Endothelial cell of umbilical vein (primary cell): ENCODE data around the gene EDARADD. TPM values are rescaled to one million over a fixed set of nuclear protein-coding genes. Genes with fewer than 3 reads are reported as not detected.

Experiments
- BruUV-seq: library from RNA; stranded (reverse); fragments of 400-500 nt; replicated peaks from 2 replicates; lab custom pipeline; 2021; lab: Mats Ljungman, UMichigan
- CTCF ChIA-PET: fragments of 300-600, 350-600 bp; sonication (Branson Sonifier 250); formaldehyde crosslinking; loops from one replicate; lab custom pipeline; 2021; ENCODE audit warnings: antibody characterized with exemption, inconsistent platforms; lab: Charles Lee
- POLR2A ChIA-PET: fragments of 300-600, 350-600 bp; sonication (Branson Sonifier 250); formaldehyde crosslinking; loops from one replicate; lab custom pipeline; 2021; ENCODE audit warnings: antibody characterized with exemption, inconsistent platforms; lab: Charles Lee
- DNase-seq: peaks from one replicate; pipeline ENCODE4 v3.0.0-alpha.2; 2011; ENCODE audit warnings: low read depth, low spot score
- FAIRE-seq: peaks from 2 replicates; lab custom pipeline; 2011; peaks lifted over from hg19 to GRCh38; lab: Jason Lieb, UNC
- H2AFZ ChIP-seq: 2 replicates; pipeline ENCODE4 v1.6.0; 2012; ENCODE audit warnings: low read depth, low read length, control low read depth, inconsistent platforms
- H3K27ac ChIP-seq: 2 replicates; pipeline ENCODE4 v1.5.1; 2011; ENCODE audit warnings: low read depth, mild to moderate bottlenecking, control low read depth, low read length, moderate library complexity; ENCODE audit not compliant: insufficient read depth
- H3K27me3 ChIP-seq, 2 experiments: 2 replicates each; pipeline versions ENCODE4 v1.6.0 to v1.6.1; 2011; ENCODE audit warnings: low read length in 2 of 2, mixed read lengths in 1 of 2; ENCODE audit not compliant: control insufficient read depth in 2 of 2, insufficient read depth in 2 of 2
- H3K36me3 ChIP-seq, 2 experiments: 2 replicates in 1 of 2; 3 replicates in 1 of 2; pipeline ENCODE4 v1.5.1; 2011; ENCODE audit warnings: low read length in 2 of 2, mild to moderate bottlenecking in 1 of 2, moderate library complexity in 1 of 2; ENCODE audit not compliant: control insufficient read depth in 2 of 2, insufficient read depth in 2 of 2; ENCODE audit errors: extremely low read depth in 1 of 2
- H3K4me1 ChIP-seq: 3 replicates; pipeline ENCODE4 v1.5.1; 2011; ENCODE audit warnings: mild to moderate bottlenecking, low read length; ENCODE audit not compliant: control insufficient read depth, insufficient read depth; ENCODE audit errors: extremely low read depth
- H3K4me2 ChIP-seq: 2 replicates; pipeline ENCODE4 v1.6.1; 2011; ENCODE audit warnings: low read length, control low read depth, mixed read lengths; ENCODE audit not compliant: insufficient read depth
- H3K4me3 ChIP-seq, 3 experiments: fragments of 200-600 bp in 1 of 3; sonication (generic), shearing (Covaris generic) in 1 of 3; replicated peaks in 1 of 3; 2 replicates each; pipeline ENCODE4 v1.5.1; 2011 to 2016; ENCODE audit warnings: control low read depth in 3 of 3, low read length in 3 of 3, mild to moderate bottlenecking in 2 of 3, inconsistent platforms in 1 of 3, low read depth in 1 of 3, moderate library complexity in 1 of 3; ENCODE audit not compliant: insufficient read depth in 1 of 3
- H3K79me2 ChIP-seq: 2 replicates; pipeline ENCODE4 v1.6.0; 2012; ENCODE audit warnings: low read length, inconsistent platforms; ENCODE audit not compliant: control insufficient read depth, insufficient read depth
- H3K9ac ChIP-seq: replicated peaks from 2 replicates; pipeline ENCODE3; 2011; ENCODE audit warnings: low read length, control low read depth; ENCODE audit not compliant: insufficient read depth; ENCODE audit errors: extremely low read depth
- H3K9me1 ChIP-seq: replicated peaks from 3 replicates; pipeline ENCODE4 v1.6.0; 2011; ENCODE audit warnings: mild to moderate bottlenecking, low read length; ENCODE audit not compliant: control insufficient read depth, insufficient read depth; ENCODE audit errors: extremely low read depth
- H3K9me3 ChIP-seq: replicated peaks from 2 replicates; pipeline ENCODE4 v1.5.1; 2012; ENCODE audit warnings: low read length, inconsistent platforms; ENCODE audit not compliant: control insufficient read depth, insufficient read depth
- H4K20me1 ChIP-seq: replicated peaks from 2 replicates; pipeline ENCODE3; 2011; ENCODE audit warnings: mild to moderate bottlenecking, low read length; ENCODE audit not compliant: control insufficient read depth, insufficient read depth; ENCODE audit errors: extremely low read depth
- EZH2 ChIP-seq: IDR thresholded peaks from 2 replicates; pipeline ENCODE4 v1.6.1; 2012; ENCODE audit warnings: borderline replicate concordance, low read depth, mild to moderate bottlenecking, moderate library complexity, low read length, inconsistent platforms; ENCODE audit not compliant: severe bottlenecking
- FOS ChIP-seq: IDR thresholded peaks from 2 replicates; pipeline ENCODE4 v1.6.1; 2011; ENCODE audit warnings: mild to moderate bottlenecking, low read length, moderate library complexity, borderline replicate concordance; ENCODE audit not compliant: insufficient read depth
- GATA2 ChIP-seq: IDR thresholded peaks from 2 replicates; pipeline ENCODE4 v1.7.0; 2011; ENCODE audit warnings: low read depth, mild to moderate bottlenecking, moderate library complexity, mixed read lengths, low read length; ENCODE audit not compliant: insufficient read length, insufficient read depth
- JUN ChIP-seq: IDR thresholded peaks from 2 replicates; pipeline ENCODE4 v1.6.1; 2011; ENCODE audit warnings: borderline replicate concordance, low read depth; ENCODE audit not compliant: insufficient read length, insufficient read depth
- MYC ChIP-seq: IDR thresholded peaks from one replicate; pipeline ENCODE4 v1.6.1; 2011; ENCODE audit warnings: mild to moderate bottlenecking, low read depth, low read length
- POLR2A ChIP-seq: IDR thresholded peaks from 2 replicates; pipeline ENCODE4 v1.6.1; 2012; ENCODE audit warnings: low read depth, mild to moderate bottlenecking, control low read depth, low read length
- POLR2AphosphoS5 ChIP-seq: IDR thresholded peaks from 2 replicates; pipeline ENCODE4 v1.6.1; 2012; ENCODE audit warnings: low read depth, mild to moderate bottlenecking, control low read depth, low read length, moderate library complexity; ENCODE audit not compliant: insufficient read depth
- dilution Hi-C: fragments of 300-500 bp; cut with MboI; formaldehyde crosslinking; loops from one replicate; pipeline ENCODE4 v1.15.0; 2019; ENCODE audit warnings: low sequenced_read_pairs; ENCODE audit not compliant: extremely low pct_ligation_motif_present
- intact Hi-C: fragments of 100-400 bp; cut with micrococcal nuclease; formaldehyde crosslinking; loops from one replicate; pipeline ENCODE4 v1.10.0; 2022
- polyA plus RNA-seq, 4 experiments: library from polyadenylated mRNA; depleted of rRNA in 3 of 4; stranded (reverse) in 3 of 4; unstranded in 1 of 4; fragments of >200 nt; gene quantifications; 2 replicates each; pipeline versions ENCODE4 v1.2.1 to v1.2.3, GENCODE V29; 2011 to 2012; ENCODE audit warnings: missing spikeins in 1 of 4
- total RNA-seq: library from RNA; stranded (reverse); gene quantifications from 2 replicates; pipeline ENCODE4 v1.2.3, GENCODE V29; 2021
- TF ChIP-seq, protein P1 (sequence below): IDR thresholded peaks from 2 replicates; pipeline ENCODE4 v1.6.1; 2011; ENCODE audit not compliant: insufficient read depth, insufficient read length
- TF ChIP-seq, protein P2 (sequence below), 2 donors: IDR thresholded peaks; 1 replicate in 1 of 2; 2 replicates in 1 of 2; pipeline ENCODE4 v1.5.1; 2011; ENCODE audit warnings: low read length in 2 of 2, mild to moderate bottlenecking in 2 of 2, moderate library complexity in 2 of 2, control low read depth in 1 of 2, inconsistent platforms in 1 of 2, low read depth in 1 of 2; ENCODE audit not compliant: insufficient read depth in 1 of 2; ENCODE audit errors: extremely low read depth in 1 of 2

Gene EDARADD
- total and polyA plus RNA-seq, 2 donors (not counting 3 experiments of a cell fraction or from before 2014, with no cell fraction given), result not detected

DNA sequence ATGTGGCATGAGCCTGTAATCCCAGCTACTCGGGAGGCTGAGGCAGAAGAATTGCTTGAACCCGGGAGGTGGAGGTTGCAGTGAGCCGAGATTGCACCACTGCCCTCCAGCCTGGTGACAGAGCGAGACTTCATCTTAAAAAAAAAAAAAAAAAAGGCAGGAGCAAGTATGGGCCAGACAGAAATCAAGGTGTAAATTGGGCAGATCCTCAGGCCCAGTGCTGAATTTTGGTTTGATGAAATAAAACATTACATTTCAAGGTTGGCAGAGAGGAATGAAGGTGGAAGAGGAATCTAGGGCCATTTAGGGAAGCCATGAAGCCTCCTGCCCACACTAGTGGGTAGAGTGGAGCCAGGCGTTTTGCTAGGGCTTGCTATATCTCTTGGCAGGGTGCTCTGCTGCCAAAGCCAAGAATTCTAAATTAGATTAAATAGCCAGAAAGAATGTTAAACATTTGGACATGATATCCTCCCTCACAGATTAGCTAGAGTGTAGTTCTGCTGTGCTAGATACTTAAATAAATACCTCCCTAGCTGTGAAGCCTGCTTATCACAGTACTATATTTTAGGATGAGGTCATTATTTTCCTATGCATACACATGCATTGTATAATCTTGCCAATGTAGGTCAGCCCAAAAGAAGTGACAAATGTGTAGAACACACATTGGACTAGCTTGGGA is 113.1 kb downstream of the EDARADD start:
- TF ChIP-seq JUN (peak; percentile 13), POLR2AphosphoS5 (no peak)
- TF ChIP-seq, protein P1, sequence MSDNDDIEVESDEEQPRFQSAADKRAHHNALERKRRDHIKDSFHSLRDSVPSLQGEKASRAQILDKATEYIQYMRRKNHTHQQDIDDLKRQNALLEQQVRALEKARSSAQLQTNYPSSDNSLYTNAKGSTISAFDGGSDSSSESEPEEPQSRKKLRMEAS, result no peak
- intact Hi-C loops, result no loop called here
- Histone ChIP-seq H3K9me1 (no peaks in the 10 kb centered on the region), H4K20me1 (no peaks in the 10 kb centered on the region), H3K27ac (no peak overlapping the region), H3K9ac (no peak overlapping the region), H2AFZ (no peak overlapping the region), H3K27me3 (peaks cover 2 to 5% of the 10 kb centered on the region in 2 experiments), H3K9me3 (no peaks in the 10 kb centered on the region), H3K4me3 (no peak overlapping the region), H3K36me3 (no peaks in the 10 kb centered on the region), H3K79me2 (no peaks in the 10 kb centered on the region), H3K4me1 (peaks cover 10% of the 10 kb centered on the region), H3K4me2 (no peak overlapping the region)
- DNase-seq (peak; percentile 31), FAIRE-seq (no peak)
- POLR2A ChIA-PET, result no interaction called here
- dilution Hi-C loops, result no loop called here
- BruUV-seq, result no TSS peak
- CTCF ChIA-PET, result interaction anchor here (1.2 kb wide), 1 partner anchor 10 kb away, joined by 3 read pairs; no protein-coding TSS in a partner anchor

DNA sequence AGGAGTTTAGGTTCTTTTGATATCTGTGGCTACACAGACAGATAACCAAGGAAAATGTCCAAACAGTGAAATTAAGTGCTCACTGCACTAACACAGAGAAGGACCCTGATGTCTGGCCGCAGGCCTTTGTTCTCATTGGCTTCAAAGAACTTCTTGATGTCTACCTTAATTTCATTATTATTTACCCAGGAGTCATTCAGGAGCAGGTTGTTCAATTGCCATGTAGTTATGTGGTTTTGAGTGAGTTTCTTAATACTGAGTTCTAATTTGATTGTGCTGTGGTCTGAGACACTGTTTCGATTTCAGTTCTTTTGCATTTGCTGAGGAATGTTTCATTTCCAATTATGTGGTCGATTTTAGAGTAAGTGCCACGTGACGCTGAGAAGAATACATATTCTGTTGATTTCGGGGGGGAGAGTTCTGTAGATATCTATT is 114.5 kb downstream of the EDARADD start:
- H3K4me1 ChIP-seq, result peaks cover under 1% of the 10 kb centered on the region
- H3K9me1 ChIP-seq, result no peaks in the 10 kb centered on the region
- H3K79me2 ChIP-seq, result no peaks in the 10 kb centered on the region
- dilution Hi-C loops, result no loop called here
- no peak overlapping the region for H3K4me2 ChIP-seq
- no TSS peak for BruUV-seq
- TF ChIP-seq POLR2AphosphoS5 (no peak), JUN (no peak), GATA2 (no peak), FOS (no peak), EZH2 (no peak), MYC (no peak), POLR2A (no peak)
- TF ChIP-seq, protein P2, sequence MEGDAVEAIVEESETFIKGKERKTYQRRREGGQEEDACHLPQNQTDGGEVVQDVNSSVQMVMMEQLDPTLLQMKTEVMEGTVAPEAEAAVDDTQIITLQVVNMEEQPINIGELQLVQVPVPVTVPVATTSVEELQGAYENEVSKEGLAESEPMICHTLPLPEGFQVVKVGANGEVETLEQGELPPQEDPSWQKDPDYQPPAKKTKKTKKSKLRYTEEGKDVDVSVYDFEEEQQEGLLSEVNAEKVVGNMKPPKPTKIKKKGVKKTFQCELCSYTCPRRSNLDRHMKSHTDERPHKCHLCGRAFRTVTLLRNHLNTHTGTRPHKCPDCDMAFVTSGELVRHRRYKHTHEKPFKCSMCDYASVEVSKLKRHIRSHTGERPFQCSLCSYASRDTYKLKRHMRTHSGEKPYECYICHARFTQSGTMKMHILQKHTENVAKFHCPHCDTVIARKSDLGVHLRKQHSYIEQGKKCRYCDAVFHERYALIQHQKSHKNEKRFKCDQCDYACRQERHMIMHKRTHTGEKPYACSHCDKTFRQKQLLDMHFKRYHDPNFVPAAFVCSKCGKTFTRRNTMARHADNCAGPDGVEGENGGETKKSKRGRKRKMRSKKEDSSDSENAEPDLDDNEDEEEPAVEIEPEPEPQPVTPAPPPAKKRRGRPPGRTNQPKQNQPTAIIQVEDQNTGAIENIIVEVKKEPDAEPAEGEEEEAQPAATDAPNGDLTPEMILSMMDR (IDR thresholded peaks at IDR 0.05; ENCODE audit: extremely low read depth in 1 of 2, insufficient read depth in 1 of 2, low read depth in 1 of 2, low read length in 2 of 2), result no peak
- TF ChIP-seq, protein P1, result no peak
- no peak overlapping the region for H3K27ac ChIP-seq
- ChIA-PET CTCF (no interaction called here), POLR2A (no interaction called here)
- intact Hi-C loops, result no loop called here
- H4K20me1 ChIP-seq, result no peaks in the 10 kb centered on the region
- H3K9me3 ChIP-seq, result no peaks in the 10 kb centered on the region
- peaks cover 2 to 5% of the 10 kb centered on the region in 2 experiments for H3K27me3 ChIP-seq
- H2AFZ ChIP-seq, result no peak overlapping the region
- H3K4me3 ChIP-seq, result no peak overlapping the region
- no peak for FAIRE-seq
- DNase-seq, result no peak
- H3K36me3 ChIP-seq, result no peaks in the 10 kb centered on the region
- H3K9ac ChIP-seq, result no peak overlapping the region
